BJ (cell line): Measurements from ENCODE around the gene DRAM1. TPM values are rescaled to one million over a fixed set of nuclear protein-coding genes. Genes with fewer than 3 reads are reported as not detected.
"Not testable (repeated sequence)": the region's sequence is repeated elsewhere in the genome, so short reads cannot be mapped to it uniquely, and the experiment has no call there.

ENCODE experiments used
- CTCF ChIA-PET: fragments of 350-600 bp; formaldehyde crosslinking; extraction: SDS; loops from one replicate; lab custom pipeline; 2021; ENCODE audit warnings: antibody characterized with exemption, inconsistent platforms; lab: Yijun Ruan, JAX
- POLR2A ChIA-PET: fragments of 300-600 bp; sonication (Branson Sonifier 250); formaldehyde crosslinking; extraction: SDS; loops from one replicate; lab custom pipeline; 2021; ENCODE audit warnings: antibody characterized with exemption; lab: Charles Lee
- DNase-seq: peaks from one replicate; pipeline ENCODE4 v3.0.0-alpha.2; 2011; ENCODE audit warnings: low read depth
- H3K27me3 ChIP-seq: 2 replicates; pipeline ENCODE4 v1.6.0; 2011; ENCODE audit warnings: low read length; ENCODE audit not compliant: control insufficient read depth, insufficient read depth
- H3K36me3 ChIP-seq: 2 replicates; pipeline ENCODE4 v1.5.1; 2011; ENCODE audit warnings: low read length; ENCODE audit not compliant: control insufficient read depth, insufficient read depth
- H3K4me3 ChIP-seq: 2 replicates; pipeline ENCODE4 v1.5.1; 2011; ENCODE audit warnings: low read depth, mild to moderate bottlenecking, control low read depth, low read length
- polyA plus RNA-seq: library from polyadenylated mRNA; depleted of rRNA; stranded (reverse); fragments of >200 nt; gene quantifications from 2 replicates; pipeline ENCODE4 v1.2.3, GENCODE V29; 2011
- TF ChIP-seq, protein P1 (sequence below): IDR thresholded peaks from 2 replicates; pipeline ENCODE4 v1.5.1; 2011; ENCODE audit warnings: low read depth, mild to moderate bottlenecking, control low read depth, inconsistent platforms, low read length, moderate library complexity; ENCODE audit not compliant: insufficient read depth

The DRAM1 gene
- polyA plus RNA-seq, 1 experiment: 99.4 TPM

- Histone ChIP-seq H3K4me3 (no peak overlapping the region), H3K27me3 (no peaks in the 10 kb centered on the region), H3K36me3 (peaks cover 17% of the 10 kb centered on the region)
- ChIA-PET CTCF (interaction anchor here (1.6 kb wide), 1 partner anchor 114 kb away, joined by 4 read pairs; no protein-coding TSS in a partner anchor), POLR2A (no interaction called here)
- TF ChIP-seq, protein P1, sequence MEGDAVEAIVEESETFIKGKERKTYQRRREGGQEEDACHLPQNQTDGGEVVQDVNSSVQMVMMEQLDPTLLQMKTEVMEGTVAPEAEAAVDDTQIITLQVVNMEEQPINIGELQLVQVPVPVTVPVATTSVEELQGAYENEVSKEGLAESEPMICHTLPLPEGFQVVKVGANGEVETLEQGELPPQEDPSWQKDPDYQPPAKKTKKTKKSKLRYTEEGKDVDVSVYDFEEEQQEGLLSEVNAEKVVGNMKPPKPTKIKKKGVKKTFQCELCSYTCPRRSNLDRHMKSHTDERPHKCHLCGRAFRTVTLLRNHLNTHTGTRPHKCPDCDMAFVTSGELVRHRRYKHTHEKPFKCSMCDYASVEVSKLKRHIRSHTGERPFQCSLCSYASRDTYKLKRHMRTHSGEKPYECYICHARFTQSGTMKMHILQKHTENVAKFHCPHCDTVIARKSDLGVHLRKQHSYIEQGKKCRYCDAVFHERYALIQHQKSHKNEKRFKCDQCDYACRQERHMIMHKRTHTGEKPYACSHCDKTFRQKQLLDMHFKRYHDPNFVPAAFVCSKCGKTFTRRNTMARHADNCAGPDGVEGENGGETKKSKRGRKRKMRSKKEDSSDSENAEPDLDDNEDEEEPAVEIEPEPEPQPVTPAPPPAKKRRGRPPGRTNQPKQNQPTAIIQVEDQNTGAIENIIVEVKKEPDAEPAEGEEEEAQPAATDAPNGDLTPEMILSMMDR: no peak
- no peak for DNase-seq
These were observed 28.8 kb downstream of the DRAM1 start for GRCh38 chr12:101906226-101906625.

- ChIA-PET POLR2A (interaction anchor here (0.6 kb wide), 1 partner anchor 30 kb away, joined by 8 read pairs; no protein-coding TSS in a partner anchor), CTCF (no interaction called here)
These were observed 31.0 kb downstream of the DRAM1 start for GRCh38 chr12:101908395-101908794.

DNA sequence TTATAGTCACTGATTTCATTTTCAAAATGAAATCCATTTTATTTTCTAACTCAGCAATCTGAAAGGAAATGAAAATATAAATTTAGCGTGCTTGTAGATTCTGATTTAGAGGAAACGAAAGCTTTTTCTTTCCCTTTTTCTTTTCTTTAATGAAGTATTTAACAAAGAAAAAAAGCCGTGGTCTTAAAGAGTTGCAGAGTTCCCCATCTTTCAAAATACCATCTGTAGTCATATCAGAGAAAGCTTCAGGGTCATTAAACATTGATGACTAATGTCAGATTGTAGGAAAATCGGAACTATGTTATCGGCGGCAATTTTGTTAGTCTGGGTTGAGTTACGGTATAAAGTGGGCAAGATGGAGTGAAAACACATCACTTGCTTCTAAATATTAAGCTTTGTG, 32.3 kb downstream of the DRAM1 start:
- H3K27me3 ChIP-seq: no peaks in the 10 kb centered on the region
- TF ChIP-seq, protein P1: no peak
- peaks cover 11% of the 10 kb centered on the region for H3K36me3 ChIP-seq
- H3K4me3 ChIP-seq: no peak overlapping the region
- ChIA-PET POLR2A (no interaction called here), CTCF (no interaction called here)
- no peak for DNase-seq

More at GRCh38 chr12:101908395-101908794, 31.0 kb downstream of the DRAM1 start:
- no peak for DNase-seq
- TF ChIP-seq, protein P1: no peak
- no peaks in the 10 kb centered on the region for H3K27me3 ChIP-seq
- H3K4me3 ChIP-seq: no peak overlapping the region
- peaks cover 11% of the 10 kb centered on the region for H3K36me3 ChIP-seq

- H3K27me3 ChIP-seq: no peaks in the 10 kb centered on the region
- TF ChIP-seq, protein P1: no peak
- no peak for DNase-seq
- H3K36me3 ChIP-seq: peaks cover 8% of the 10 kb centered on the region
- ChIA-PET POLR2A (no interaction called here), CTCF (interaction anchor here (1.7 kb wide), 1 partner anchor 963 kb away, joined by 4 read pairs; no protein-coding TSS in a partner anchor)
- no peak overlapping the region for H3K4me3 ChIP-seq
These were observed 38.5 kb downstream of the DRAM1 start for GRCh38 chr12:101915841-101916240.

DNA sequence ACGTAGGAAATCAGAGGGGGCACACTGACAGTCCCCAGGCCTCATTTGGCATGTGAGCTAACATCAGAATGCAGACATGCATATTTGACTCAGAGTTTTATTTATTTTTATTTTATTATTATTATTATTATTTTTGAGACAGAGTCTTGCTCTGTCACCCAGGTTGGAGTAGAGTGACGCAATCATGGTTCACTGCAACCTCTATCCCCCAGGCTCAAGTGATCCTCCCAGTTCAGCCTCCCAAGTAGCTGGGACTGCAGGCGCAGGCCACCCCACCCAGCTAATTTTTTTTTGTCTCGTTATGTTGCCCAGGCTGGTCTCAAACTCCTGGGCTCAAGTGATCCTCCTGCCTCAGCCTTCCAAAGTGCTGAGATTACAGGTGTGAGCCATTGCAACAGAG, 41.4 kb downstream of the DRAM1 start:
- CTCF ChIA-PET: interaction anchor here (0.6 to 2.1 kb wide), 4 partner anchors 19 to 960 kb away, joined by 3 to 9 read pairs (median 4); no protein-coding TSS in a partner anchor

More for the DNA sequence above, 41.4 kb downstream of the DRAM1 start:
- H3K36me3 ChIP-seq: peaks cover 10% of the 10 kb centered on the region
- POLR2A ChIA-PET: interaction anchor here (0.6 to 0.7 kb wide), 2 partner anchors 18 to 410 kb away, joined by 3 to 5 read pairs; no protein-coding TSS in a partner anchor
- DNase-seq, H3K4me3 ChIP-seq, H3K27me3 ChIP-seq: not testable (repeated sequence)
